ENCODE results near the gene CYB5RL.
A peak's percentile ranks its signal among the peaks of the same experiment; 100 is the strongest.

CYB5RL gene

DNA sequence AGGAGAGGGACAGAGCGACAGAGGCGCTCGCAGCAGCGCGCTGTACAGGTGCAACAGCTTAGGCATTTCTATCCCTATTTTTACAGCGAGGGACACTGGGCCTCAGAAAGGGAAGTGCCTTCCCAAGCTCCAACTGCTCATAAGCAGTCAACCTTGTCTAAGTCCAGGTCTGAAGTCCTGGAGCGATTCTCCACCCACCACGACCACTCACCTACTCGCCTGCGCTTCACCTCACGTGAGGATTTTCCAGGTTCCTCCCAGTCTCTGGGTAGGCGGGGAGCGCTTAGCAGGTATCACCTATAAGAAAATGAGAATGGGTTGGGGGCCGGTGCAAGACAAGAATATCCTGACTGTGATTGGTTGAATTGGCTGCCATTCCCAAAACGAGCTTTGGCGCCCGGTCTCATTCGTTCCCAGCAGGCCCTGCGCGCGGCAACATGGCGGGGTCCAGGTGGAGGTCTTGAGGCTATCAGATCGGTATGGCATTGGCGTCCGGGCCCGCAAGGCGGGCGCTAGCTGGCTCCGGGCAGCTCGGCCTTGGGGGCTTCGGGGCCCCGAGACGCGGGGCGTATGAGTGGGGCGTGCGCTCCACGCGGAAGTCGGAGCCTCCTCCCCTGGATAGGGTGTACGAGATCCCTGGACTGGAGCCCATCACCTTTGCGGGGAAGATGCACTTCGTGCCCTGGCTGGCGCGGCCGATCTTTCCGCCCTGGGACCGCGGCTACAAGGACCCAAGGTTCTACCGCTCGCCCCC, at the start of gene CYB5RL, which contains the start of gene MRPL37:
Gene CYB5RL (minus strand): TSS at position 266 of the 754 bp plus-strand sequence. CDS start 4,414 bp downstream, outside the sequence.
Gene MRPL37 (plus strand): TSS at position 403 of the 754 bp plus-strand sequence. CDS start 77 bp downstream, at position 480.
- no peak for TF ChIP-seq JUND (IDR thresholded peaks at IDR 0.05; ENCODE audit: low read depth)
- DNase-seq (ENCODE audit: low read depth in 1 of 2, low spot score in 1 of 2): peak; percentile 96
- in situ Hi-C loops (cut with HindIII; ENCODE audit: low pct_unique_long_range_greater_than_20kb, low sequenced_read_pairs): no loop called here

- TF ChIP-seq JUND (IDR thresholded peaks at IDR 0.05; ENCODE audit: low read depth): no peak
- no peak for DNase-seq (ENCODE audit: low read depth in 1 of 2, low spot score in 1 of 2)
- in situ Hi-C loops (cut with HindIII; ENCODE audit: low pct_unique_long_range_greater_than_20kb, low sequenced_read_pairs): no loop called here
Measured at GRCh38 chr1:54248966-54249365, 49.1 kb upstream of the CYB5RL start.

DNA sequence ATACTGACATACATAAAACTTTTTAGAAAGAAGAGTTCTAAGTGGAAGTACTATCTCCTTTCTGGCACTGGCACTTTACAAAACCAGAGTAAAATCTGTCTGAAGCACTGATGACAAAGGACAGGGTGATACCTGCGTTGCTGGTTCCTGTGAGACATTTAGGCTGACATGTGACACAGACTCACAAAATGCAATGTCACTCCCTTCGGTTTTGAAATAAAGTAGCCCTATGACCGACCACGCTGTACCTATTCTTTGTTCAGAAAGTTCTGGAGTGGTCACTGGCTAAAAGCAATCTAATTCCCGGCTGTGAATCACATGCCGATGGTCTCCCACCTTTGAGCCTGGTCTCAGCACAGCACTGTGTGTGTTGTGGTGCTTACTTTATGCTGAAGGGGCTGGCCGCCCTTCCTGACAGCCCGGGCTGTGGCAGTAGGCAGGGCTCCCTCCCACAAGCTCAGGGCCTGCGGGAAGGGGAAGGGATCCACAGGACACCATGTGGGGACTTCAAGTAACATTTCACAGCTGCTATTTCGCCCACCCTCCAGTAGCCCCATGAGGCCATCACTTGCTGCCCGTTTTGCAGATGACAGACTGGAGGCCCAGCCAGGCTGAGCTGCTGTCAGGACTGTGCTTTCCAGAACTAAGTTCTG, 48.2 kb upstream of the CYB5RL start:
- in situ Hi-C loops (cut with HindIII; ENCODE audit: low pct_unique_long_range_greater_than_20kb, low sequenced_read_pairs): no loop called here
- no peak for DNase-seq (ENCODE audit: low read depth in 1 of 2, low spot score in 1 of 2)

DNA sequence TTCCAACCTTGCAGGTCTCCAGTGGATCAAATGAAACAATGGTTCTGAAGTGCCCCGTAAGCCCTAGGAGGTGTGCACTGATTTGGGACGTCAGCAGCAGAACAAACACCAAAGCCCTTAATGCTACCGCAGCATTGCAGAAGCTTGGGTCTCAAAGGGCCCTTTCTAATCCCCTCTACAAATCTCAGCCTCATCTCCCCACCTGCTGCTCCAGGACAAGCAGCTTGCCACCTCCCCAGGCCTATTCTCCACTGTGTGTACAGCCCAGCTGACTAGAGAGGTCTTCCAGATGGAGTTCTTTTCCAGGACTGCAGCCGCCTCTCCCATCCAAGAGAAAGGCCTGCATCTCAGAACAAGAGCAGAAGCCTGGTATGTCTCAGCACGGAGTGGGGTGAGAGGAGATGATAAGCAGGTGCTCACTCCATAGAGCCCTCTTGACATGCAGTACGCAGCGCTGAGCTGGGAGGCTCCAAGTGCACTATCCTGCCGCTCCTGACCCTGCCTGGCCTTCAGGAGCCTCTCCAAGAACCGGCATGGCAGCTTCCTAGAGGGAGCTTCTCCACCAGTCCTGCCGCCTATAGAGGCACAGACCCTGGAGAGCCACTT, 46.4 kb upstream of the CYB5RL start:
- no peak for TF ChIP-seq JUND (IDR thresholded peaks at IDR 0.05; ENCODE audit: low read depth)
- no peak for DNase-seq (ENCODE audit: low read depth in 1 of 2, low spot score in 1 of 2)
- in situ Hi-C loops (cut with HindIII; ENCODE audit: low pct_unique_long_range_greater_than_20kb, low sequenced_read_pairs): no loop called here

More for the DNA sequence above, 48.2 kb upstream of the CYB5RL start:
- TF ChIP-seq JUND (IDR thresholded peaks at IDR 0.05; ENCODE audit: low read depth): no peak

DNA sequence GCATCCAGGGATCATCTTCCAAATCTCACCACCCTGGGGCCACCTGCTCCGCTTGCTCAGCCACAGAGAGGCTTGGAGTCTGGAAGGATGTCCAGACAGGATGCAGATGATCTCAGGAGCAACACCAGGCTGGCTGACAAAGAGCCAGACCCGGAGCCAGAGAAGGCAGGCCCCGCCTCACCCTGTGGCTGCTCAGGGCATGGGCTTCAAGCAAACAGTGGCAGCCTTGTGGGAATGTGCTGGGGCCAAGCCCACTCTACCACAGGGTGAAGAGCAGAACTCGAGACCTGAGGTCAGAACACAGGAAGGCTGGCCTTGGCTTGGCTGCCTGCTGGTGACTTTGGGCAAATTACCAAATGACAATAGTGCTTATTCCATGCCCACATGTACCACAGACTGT, 45.7 kb upstream of the CYB5RL start:
- TF ChIP-seq JUND (IDR thresholded peaks at IDR 0.05; ENCODE audit: low read depth): no peak
- DNase-seq (ENCODE audit: low read depth in 1 of 2, low spot score in 1 of 2): no peak
- in situ Hi-C loops (cut with HindIII; ENCODE audit: low pct_unique_long_range_greater_than_20kb, low sequenced_read_pairs): no loop called here

- in situ Hi-C loops (cut with HindIII; ENCODE audit: low pct_unique_long_range_greater_than_20kb, low sequenced_read_pairs): no loop called here
- DNase-seq (ENCODE audit: low read depth in 1 of 2, low spot score in 1 of 2): no peak
Measured at GRCh38 chr1:54244655-54245054, 44.8 kb upstream of the CYB5RL start.

DNA sequence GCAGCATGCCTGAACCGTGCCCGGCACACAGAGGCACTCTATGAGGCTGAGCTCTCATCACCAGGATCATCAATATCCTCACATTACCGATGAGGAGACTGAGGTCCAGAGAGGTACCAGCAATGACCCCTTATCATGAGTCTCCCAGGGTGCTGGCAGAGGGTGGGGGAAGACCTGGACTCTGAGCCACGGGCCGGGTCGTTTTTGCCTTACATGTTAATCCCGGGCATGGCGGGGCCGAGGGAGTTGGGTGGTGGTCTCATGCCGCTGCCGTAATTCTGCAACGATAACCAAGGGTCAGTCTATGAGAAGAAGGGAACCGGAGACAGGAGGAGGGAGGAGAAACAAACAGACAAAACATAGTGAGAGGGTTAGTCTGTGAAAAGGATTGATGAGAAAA, 43.2 kb upstream of the CYB5RL start:
- DNase-seq (ENCODE audit: low read depth in 1 of 2, low spot score in 1 of 2): no peak
- in situ Hi-C loops (cut with HindIII; ENCODE audit: low pct_unique_long_range_greater_than_20kb, low sequenced_read_pairs): no loop called here

More at GRCh38 chr1:54244655-54245054, 44.8 kb upstream of the CYB5RL start:
- no peak for TF ChIP-seq JUND (IDR thresholded peaks at IDR 0.05; ENCODE audit: low read depth)

DNA sequence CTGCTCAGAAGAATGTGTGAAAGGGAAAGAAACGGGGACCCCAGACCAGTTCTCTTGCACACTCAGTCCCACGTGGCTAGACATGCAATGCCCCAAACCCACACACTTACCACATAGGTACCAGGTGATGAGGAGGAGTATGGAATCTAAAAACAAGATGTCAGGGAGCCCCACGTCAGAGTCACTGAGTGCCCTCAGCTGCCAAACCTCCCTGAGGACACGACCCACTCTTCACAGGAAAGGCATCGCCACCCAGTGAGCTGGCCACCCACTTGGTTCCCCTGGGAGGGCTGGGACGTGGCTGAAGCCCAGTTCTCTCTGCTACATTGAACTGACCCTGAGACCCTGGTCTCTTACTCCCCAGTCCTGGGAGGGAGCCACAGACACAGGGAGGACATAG, 41.5 kb upstream of the CYB5RL start:
- in situ Hi-C loops (cut with HindIII; ENCODE audit: low pct_unique_long_range_greater_than_20kb, low sequenced_read_pairs): no loop called here
- no peak for TF ChIP-seq JUND (IDR thresholded peaks at IDR 0.05; ENCODE audit: low read depth)

More for the DNA sequence above, 43.2 kb upstream of the CYB5RL start:
- TF ChIP-seq JUND (IDR thresholded peaks at IDR 0.05; ENCODE audit: low read depth): no peak

GRCh38 chr1:54240741-54241335, 41.0 kb upstream of the CYB5RL start:
- no peak for TF ChIP-seq JUND (IDR thresholded peaks at IDR 0.05; ENCODE audit: low read depth)
- in situ Hi-C loops (cut with HindIII; ENCODE audit: low pct_unique_long_range_greater_than_20kb, low sequenced_read_pairs): no loop called here
- DNase-seq (ENCODE audit: low read depth in 1 of 2, low spot score in 1 of 2): no peak

More for the DNA sequence above, 41.5 kb upstream of the CYB5RL start:
- DNase-seq (ENCODE audit: low read depth in 1 of 2, low spot score in 1 of 2): no peak

GRCh38 chr1:54239631-54240031, 39.8 kb upstream of the CYB5RL start:
- in situ Hi-C loops (cut with HindIII; ENCODE audit: low pct_unique_long_range_greater_than_20kb, low sequenced_read_pairs): no loop called here
- no peak for DNase-seq (ENCODE audit: low read depth in 1 of 2, low spot score in 1 of 2)
- no peak for TF ChIP-seq JUND (IDR thresholded peaks at IDR 0.05; ENCODE audit: low read depth)

- TF ChIP-seq JUND (IDR thresholded peaks at IDR 0.05; ENCODE audit: low read depth): no peak
- in situ Hi-C loops (cut with HindIII; ENCODE audit: low pct_unique_long_range_greater_than_20kb, low sequenced_read_pairs): no loop called here
- no peak for DNase-seq (ENCODE audit: low read depth in 1 of 2, low spot score in 1 of 2)
Measured at GRCh38 chr1:54239035-54239383, 39.2 kb upstream of the CYB5RL start.

- in situ Hi-C loops (cut with HindIII; ENCODE audit: low pct_unique_long_range_greater_than_20kb, low sequenced_read_pairs): no loop called here
- TF ChIP-seq JUND (IDR thresholded peaks at IDR 0.05; ENCODE audit: low read depth): no peak
- DNase-seq (ENCODE audit: low read depth in 1 of 2, low spot score in 1 of 2): no peak
Measured at GRCh38 chr1:54238353-54239034, 38.7 kb upstream of the CYB5RL start.

Measured in T47D (cell line).